ENCODE results near the gene PRX.

DNA sequence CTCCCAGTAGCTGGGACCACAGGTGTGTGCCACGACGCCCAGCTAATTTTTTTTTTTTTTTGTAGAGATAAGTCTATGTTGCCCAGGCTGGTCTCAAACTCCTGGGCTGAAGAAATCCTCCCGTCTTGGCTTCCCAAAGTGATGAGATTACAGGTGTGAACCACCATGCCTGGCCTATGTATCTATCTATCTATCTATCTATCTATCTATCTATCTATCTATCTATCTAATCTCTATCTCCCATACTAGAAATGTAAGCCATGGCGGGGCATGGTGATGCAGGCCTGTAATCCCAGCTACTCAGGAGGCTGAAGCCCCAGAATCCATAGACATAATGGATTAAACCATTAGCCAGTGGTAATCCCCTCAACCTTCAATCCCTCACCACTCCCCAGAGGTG is 37.5 kb upstream of the PRX start:
- TF ChIP-seq POLR2A (IDR thresholded peaks at IDR 0.05; ENCODE audit: low read length) (no peak), GATA1 (IDR thresholded peaks at IDR 0.05; ENCODE audit: low read depth, low read length) (no peak)

All from erythroblast (primary cell).